GM19240 (cell line): ENCODE measurements around the gene FDX2.

Experiments used
- DNase-seq: peaks from one replicate; pipeline ENCODE4 v3.0.0; 2011; ENCODE audit warnings: low spot score; ENCODE audit not compliant: insufficient read length

FDX2 gene

DNA sequence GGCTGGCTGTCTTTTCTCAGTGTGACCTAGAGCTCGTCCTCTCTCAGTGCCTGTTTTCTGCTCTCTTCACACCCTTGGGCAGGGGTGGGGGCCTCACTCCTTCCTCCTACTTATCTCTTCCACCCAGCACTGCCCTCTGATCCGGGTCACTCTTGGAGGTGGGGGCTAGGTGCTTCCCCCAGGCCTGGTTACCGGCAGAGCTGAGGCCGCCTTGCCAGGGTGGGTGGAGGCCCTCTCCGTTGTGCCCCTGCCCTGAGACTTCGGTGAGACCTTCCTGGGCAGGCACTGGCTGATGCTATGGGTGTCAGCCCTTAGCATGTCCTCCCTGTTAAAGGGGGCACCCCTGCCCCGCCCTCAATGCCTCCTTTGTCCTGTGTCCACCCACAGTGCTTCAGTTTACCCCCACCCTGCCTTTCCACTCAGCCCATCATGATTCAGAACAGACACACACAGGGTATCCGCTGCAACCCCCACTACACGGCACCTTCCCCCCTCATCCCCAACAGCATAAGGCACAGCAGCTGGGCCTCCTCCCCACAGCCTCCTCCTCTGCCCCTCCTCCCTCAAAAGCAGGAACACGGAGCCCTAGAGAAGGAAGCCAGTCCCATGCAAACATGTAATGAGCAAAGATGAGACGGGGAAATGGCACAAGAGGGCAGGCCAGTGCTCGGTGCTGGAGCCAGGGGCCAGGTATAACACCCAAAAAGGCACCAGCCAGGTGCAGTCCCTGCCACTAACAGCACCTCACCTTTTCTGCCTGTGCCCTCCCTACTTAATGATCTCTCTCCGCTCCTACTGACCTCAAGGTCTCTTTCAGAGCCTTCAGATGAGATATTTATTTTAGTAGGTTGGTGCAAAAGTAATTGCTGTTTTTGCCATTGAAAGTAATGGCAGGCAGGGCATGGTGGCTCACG lies 16.0 kb downstream of the FDX2 start:
- no peak for DNase-seq

DNA sequence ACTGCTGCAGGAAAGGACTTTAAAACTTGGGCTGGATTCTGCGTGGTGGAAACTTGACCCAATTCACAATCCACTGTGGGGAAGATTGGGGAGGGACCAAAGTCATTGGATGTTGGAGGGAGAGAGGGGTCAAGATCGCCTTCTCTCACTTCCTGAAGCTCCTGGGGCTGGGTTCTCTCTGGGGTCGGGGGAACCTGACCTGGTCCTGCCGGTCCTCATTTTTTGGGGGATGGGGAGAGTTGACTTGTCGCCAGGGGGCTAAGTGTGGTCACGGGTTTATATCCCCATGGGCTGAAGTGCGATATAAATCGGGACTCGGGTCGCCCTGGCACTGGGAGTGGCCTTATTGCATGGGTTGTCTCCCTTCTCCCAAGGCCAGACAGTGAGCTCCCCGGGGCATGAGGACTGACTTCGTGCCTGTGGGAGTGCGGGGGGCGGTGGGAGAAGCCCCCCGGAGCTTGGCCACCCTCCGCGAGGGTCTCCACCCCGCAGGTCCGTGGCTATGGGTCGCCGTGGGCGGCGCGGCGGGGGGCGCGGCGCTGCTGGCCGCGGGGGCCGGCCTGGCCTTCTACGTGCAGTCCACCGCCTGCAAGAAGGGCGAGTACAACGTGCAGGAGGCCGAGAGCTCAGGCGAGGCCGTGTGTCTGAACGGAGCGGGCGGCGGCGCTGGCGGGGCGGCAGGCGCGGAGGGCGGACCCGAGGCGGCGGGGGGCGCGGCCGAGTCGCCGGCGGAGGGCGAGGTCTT lies 19.8 kb downstream of the FDX2 start:
- DNase-seq: no peak

DNA sequence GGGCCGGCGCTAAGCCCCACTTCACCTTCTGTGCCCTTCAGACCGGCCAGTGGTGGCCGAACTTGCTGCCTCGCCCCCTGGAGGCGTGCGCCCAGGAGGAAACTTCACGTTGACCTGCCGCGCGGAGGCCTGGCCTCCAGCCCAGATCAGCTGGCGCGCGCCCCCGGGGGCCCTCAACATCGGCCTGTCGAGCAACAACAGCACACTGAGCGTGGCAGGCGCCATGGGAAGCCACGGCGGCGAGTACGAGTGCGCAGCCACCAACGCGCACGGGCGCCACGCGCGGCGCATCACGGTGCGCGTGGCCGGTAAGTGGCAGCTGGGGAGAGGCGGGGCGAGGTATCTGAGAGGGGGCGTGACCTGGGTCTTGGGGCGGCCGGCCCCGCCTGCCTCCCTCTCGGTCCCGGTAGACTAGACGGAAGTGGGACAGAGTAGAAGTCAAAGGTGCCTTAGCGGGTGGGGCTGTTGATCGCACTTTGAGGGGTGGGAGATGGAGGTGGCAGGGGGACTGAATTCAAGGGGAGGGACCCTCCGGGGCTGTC lies 20.4 kb downstream of the FDX2 start:
- DNase-seq: peak; percentile 80

DNA sequence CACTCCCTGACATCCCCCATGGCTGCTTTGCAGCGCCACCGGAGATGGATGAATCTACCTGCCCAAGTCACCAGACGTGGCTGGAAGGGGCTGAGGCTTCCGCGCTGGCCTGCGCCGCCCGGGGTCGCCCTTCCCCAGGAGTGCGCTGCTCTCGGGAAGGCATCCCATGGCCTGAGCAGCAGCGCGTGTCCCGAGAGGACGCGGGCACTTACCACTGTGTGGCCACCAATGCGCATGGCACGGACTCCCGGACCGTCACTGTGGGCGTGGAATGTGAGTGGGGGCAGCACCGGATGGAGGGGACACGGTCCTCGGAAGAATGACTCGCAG lies 21.5 kb downstream of the FDX2 start:
- no peak for DNase-seq

DNA sequence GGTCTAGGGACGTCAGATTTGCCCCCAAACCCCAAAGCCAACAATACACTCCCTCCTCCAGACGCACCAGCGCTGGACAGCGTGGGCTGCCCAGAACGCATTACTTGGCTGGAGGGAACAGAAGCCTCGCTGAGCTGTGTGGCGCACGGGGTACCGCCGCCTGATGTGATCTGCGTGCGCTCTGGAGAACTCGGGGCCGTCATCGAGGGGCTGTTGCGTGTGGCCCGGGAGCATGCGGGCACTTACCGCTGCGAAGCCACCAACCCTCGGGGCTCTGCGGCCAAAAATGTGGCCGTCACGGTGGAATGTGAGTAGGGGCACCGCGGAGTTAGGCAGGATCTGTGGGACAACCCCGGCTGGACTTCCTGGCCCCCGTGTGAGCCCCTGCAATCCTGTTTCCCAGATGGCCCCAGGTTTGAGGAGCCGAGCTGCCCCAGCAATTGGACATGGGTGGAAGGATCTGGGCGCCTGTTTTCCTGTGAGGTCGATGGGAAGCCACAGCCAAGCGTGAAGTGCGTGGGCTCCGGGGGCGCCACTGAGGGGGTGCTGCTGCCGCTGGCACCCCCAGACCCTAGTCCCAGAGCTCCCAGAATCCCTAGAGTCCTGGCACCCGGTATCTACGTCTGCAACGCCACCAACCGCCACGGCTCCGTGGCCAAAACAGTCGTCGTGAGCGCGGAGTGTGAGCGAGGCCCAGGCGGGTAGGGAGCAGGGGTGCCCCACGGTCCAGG lies 22.0 kb downstream of the FDX2 start:
- DNase-seq: no peak

DNA sequence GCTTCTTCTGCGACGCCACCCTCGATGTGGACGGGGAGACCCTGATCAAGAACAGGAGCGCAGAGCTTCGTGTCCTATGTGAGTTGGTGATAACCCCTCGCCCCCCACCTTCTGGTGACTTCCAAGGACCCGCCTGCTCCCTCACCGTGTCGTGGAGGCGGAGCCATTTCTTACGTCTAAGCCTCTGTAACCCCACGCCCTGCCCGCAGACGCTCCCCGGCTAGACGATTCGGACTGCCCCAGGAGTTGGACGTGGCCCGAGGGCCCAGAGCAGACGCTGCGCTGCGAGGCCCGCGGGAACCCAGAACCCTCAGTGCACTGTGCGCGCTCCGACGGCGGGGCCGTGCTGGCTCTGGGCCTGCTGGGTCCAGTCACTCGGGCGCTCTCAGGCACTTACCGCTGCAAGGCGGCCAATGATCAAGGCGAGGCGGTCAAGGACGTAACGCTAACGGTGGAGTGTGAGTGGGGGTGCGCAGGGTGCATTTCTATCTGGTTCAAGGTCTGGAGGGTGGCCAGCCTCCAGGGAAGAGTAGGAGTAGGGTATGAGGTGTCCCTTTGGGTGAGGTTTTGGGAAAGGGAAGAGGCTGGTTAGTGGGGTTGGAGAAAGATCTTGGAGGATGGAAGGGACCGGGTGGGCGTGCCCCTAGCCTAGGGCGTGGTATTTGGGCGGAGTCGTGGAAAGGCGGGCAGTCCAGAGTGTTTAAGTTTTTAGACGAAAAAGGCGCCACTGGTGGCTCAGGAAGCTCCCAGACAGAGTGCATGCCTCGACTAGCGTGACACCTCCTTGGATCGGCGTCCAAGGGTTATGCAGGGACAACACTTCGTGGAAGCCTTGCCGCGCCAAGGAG lies 22.8 kb downstream of the FDX2 start:
- no peak for DNase-seq

DNA sequence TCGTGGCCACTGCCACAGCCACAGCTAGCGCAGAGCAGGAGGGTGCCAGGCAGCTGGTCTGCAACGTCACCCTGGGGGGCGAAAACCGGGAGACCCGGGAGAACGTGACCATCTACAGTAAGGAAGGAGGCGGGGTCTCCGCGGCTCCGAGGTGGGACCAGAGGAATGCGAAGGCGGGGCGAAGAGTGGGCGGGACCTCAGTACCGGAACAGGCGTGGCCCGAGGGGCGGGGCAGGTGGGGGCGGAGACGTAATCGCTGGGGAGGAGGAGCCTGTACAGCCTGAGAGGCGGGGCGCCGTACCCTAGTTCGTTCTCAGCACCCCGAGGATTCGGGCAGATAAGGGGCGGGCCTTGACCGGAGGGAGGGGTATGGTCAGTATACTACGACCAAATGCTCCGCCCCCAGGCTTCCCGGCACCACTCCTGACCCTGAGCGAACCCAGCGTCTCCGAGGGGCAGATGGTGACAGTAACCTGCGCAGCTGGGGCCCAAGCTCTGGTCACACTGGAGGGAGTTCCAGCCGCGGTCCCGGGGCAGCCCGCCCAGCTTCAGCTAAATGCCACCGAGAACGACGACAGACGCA lies 23.5 kb downstream of the FDX2 start:
- DNase-seq: peak; percentile 62

DNA sequence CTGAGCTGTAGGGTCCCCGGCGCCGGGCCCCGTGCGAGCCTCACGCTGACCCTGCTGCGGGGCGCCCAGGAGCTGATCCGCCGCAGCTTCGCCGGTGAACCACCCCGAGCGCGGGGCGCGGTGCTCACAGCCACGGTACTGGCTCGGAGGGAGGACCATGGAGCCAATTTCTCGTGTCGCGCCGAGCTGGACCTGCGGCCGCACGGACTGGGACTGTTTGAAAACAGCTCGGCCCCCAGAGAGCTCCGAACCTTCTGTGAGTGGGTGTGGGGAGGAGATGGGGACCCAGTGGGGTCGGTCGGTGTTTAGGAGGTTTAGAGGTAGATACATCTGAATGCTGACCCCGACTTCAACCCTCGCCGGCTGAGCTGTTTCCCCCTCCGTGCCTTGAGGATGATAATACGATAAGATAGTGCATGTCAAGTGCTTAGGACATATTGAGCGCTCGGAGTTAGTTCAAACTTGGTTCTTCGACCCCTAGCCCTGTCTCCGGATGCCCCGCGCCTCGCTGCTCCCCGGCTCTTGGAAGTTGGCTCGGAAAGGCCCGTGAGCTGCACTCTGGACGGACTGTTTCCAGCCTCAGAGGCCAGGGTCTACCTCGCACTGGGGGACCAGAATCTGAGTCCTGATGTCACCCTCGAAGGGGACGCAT lies 24.1 kb downstream of the FDX2 start:
- DNase-seq: no peak

DNA sequence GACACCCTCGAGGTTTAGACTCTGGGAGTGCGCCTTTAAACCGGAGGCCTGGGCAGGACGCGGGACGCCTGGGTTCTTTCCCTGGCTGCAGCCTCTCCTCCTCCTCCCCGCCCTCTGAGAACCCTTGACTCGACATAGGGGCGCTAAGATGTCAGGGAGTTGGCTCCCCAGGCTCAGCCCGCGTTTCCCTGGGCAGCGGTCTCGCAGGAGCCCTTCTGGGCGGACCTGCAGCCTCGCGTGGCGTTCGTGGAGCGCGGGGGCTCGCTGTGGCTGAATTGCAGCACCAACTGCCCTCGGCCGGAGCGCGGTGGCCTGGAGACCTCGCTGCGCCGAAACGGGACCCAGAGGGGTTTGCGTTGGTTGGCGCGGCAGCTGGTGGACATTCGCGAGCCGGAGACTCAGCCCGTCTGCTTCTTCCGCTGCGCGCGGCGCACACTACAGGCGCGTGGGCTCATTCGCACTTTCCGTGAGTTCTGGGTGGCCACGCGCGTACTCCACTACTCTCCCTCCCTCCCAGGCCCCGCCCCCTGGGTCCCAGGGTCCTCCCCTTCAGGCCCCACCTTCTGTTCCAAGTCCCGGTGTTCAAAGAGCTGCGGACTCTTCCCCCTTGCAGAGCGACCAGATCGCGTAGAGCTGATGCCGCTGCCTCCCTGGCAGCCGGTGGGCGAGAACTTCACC lies 24.8 kb downstream of the FDX2 start:
- no peak for DNase-seq

DNA sequence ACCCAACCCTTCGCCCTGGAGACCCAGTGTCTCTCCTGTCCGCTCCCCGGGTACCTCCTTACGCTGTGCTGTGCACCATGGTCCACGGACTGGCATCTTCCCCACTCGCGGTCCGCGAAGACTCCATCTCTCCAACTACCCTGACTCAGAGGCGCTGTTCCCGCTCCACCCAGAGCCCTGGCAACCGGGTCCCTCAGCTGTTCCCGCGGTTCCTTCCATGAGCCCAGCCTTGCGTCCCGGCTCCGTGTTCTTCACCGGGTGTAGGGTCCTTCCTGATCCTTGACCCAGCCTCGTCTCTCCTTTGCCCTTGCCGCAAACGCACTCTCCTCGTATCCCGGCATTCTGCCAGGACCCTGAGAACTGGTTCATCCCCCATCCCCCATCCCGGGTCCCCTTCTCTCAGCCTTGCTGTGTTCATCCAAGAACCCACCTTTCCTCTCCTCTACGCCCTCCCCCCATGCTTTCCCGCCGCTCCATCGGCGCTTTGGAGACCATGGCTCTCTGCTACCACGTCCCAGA lies 25.4 kb downstream of the FDX2 start:
- DNase-seq: no peak

DNA sequence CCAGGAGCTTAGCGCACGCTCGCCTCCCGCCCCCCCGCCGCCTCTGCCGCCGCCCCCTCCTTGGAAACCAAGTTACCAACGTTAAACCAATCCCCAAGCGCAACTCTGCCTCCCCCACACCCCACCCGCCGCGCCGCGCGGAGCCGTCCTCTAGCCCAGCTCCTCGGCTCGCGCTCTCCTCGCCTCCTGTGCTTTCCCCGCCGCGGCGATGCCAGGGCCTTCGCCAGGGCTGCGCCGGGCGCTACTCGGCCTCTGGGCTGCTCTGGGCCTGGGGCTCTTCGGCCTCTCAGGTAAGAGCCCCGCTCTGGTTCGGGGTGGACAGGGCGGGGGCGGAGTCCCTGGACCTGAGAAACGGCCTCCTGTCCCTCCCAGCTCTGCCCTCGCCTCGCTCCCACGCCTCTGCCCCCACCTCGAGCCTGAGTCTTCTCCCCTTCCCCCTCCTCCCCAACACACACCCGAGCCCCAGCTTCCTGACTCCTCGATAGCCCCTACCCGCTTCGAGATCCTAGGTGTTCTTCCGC lies 25.9 kb downstream of the FDX2 start, which contains the start of gene ICAM5:
Gene ICAM5 (plus strand): TSS at position 117 of the 521 bp plus-strand sequence. CDS start 92 bp downstream, at position 209.
- no peak for DNase-seq

DNA sequence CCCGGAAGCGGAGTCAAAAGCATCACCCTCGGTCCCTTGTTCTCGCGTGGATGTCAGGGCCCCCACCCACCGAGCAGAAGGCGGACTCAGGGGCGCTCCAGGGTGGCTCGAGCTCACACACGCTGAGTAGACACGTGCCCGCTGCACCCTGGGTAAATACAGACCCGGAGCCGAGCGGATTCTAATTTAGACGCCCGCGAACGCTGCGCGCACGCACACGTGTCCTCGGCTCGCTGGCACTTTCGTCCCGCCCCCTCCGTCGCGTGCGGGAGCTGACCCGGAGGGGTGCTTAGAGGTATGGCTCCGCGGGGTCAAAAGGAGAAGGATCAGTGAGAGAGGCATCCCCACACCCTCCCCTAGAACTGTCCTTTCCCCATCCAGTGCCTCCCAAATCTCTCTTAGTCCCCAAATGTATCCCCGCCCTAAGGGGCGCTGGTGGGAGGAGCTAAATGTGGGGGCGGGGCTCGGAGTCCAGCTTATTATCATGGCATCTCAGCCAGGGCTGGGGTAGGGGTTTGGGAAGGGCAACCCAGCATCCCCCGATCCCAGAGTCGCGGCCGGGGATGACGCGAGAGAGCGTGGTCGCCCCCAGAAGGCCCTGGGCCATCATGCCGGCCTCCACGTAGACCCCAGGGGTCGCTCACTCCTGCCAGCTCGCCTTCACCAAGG lies 26.5 kb downstream of the FDX2 start:
- no peak for DNase-seq

DNA sequence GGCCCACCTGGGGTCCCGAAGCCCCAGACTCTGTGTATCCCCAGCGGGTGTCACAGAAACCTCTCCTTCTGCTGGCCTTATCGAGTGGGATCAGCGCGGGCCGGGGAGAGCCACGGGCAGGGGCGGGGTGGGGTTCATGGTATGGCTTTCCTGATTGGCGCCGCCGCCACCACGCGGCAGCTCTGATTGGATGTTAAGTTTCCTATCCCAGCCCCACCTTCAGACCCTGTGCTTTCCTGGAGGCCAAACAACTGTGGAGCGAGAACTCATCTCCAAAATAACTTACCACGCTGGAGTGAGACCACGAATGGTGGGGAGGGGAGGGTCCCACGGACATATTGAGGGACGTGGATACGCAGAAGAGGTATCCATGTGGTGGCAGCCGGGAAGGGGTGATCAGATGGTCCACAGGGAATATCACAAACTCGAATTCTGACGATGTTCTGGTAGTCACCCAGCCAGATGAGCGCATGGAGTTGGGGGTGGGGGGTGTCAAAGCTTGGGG lies 27.1 kb downstream of the FDX2 start:
- DNase-seq: no peak

DNA sequence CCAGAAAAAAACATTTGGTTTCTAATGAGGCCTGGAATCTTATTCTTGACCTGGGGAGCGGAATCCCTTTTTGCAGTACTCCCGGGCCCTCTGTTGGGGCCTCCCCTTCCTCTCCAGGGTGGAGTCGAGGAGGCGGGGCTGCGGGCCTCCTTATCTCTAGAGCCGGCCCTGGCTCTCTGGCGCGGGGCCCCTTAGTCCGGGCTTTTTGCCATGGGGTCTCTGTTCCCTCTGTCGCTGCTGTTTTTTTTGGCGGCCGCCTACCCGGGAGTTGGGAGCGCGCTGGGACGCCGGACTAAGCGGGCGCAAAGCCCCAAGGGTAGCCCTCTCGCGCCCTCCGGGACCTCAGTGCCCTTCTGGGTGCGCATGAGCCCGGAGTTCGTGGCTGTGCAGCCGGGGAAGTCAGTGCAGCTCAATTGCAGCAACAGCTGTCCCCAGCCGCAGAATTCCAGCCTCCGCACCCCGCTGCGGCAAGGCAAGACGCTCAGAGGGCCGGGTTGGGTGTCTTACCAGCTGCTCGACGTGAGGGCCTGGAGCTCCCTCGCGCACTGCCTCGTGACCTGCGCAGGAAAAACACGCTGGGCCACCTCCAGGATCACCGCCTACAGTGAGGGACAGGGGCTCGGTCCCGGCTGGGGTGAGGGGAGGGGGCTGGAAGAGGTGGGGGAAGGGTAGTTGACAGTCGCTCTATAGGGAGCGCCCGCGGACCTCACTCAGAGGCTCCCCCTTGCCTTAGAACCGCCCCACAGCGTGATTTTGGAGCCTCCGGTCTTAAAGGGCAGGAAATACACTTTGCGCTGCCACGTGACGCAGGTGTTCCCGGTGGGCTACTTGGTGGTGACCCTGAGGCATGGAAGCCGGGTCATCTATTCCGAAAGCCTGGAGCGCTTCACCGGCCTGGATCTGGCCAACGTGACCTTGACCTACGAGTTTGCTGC lies 28.7 kb downstream of the FDX2 start, which contains the start of gene ICAM4:
Gene ICAM4 (plus strand): TSS at position 153 of the 935 bp plus-strand sequence. CDS start 58 bp downstream, at position 211.
- DNase-seq: no peak

DNA sequence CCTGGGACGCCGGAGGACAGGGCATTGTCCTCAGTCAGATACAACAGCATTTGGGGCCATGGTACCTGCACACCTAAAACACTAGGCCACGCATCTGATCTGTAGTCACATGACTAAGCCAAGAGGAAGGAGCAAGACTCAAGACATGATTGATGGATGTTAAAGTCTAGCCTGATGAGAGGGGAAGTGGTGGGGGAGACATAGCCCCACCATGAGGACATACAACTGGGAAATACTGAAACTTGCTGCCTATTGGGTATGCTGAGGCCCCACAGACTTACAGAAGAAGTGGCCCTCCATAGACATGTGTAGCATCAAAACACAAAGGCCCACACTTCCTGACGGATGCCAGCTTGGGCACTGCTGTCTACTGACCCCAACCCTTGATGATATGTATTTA lies 30.4 kb downstream of the FDX2 start:
- no peak for DNase-seq

DNA sequence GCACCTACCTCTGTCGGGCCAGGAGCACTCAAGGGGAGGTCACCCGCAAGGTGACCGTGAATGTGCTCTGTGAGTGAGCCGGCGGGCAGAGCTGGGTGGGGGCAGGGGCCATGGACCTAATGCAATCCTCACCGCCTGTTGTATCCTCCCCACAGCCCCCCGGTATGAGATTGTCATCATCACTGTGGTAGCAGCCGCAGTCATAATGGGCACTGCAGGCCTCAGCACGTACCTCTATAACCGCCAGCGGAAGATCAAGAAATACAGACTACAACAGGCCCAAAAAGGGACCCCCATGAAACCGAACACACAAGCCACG lies 30.9 kb downstream of the FDX2 start:
- no peak for DNase-seq
